GM21825 (cell line): ENCODE data around the gene C4BPA.

Experiments used
- ATAC-seq: cut with Tn5 transposase; IDR thresholded peaks from one replicate; pipeline ENCODE4 v1.9.1; 2021; ENCODE audit warnings: mild to moderate bottlenecking, moderate library complexity; ENCODE audit not compliant: unreplicated experiment

Gene C4BPA

DNA sequence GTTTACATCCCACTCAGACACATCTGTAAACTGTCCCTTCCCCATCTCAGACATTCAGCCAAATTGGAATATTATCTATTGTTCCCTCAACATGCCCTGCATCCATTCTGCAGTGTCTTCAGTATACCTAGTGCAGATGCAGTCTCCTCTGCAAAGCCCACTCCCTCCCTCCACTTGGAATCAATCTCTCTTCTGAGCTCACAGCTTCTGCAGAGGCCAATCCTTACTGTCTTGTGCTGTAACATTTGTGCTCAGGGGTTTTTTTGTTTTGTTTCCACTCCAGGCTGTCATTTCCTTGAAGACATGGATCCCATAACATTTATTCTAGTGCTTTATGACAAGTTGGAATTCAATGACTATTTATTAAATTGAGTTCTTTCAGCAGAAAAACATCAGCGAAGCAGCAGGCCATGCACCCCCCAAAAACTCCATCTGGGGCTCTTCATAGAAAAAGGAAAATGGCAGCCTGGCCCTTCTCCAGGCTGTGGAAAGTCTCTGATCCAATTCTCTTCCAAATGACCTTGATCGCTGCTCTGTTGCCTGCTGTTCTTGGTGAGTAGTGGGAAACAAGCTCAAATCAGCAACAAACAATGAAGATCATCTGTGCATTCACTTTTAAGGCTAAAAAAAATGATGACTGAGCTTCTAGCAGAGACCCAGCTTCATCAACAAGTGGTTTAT is 8.7 kb downstream of the C4BPA start:
- no peak for ATAC-seq

DNA sequence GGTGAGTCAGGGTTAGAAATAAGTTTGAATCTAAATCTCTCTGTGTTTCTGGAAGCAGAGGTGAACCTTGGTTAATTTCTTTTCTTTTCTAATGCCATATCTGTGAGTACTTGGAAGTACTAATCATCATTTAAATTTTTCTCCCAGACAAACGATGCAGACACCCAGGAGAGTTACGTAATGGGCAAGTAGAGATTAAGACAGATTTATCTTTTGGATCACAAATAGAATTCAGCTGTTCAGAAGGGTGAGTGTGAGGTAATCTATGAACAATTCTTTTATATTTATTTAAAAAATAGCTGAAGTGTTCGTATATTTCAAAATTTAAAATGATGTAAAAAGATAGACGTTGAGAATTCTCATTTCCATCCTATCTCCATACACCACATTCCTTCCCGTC is 11.2 kb downstream of the C4BPA start:
- ATAC-seq = no peak

DNA sequence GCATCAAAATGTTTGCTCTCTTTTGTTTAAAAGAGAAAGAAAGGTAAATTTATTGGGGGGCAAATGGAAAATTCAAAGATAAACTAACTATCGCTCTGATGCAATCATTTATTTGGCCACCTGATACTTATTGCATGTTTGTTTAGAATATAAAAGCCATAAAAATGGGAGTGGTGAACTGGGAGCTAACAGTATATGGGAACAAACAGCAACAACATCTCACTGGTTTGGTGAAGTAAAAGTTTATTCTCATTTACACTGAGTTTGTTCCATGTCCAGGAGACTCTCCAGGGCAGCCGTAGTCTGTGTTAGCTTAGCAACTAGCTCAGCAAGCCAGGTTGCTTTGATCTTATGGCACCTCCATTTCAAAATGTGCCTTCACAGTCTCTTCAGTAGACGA is 20.4 kb downstream of the C4BPA start:
- ATAC-seq = no peak

DNA sequence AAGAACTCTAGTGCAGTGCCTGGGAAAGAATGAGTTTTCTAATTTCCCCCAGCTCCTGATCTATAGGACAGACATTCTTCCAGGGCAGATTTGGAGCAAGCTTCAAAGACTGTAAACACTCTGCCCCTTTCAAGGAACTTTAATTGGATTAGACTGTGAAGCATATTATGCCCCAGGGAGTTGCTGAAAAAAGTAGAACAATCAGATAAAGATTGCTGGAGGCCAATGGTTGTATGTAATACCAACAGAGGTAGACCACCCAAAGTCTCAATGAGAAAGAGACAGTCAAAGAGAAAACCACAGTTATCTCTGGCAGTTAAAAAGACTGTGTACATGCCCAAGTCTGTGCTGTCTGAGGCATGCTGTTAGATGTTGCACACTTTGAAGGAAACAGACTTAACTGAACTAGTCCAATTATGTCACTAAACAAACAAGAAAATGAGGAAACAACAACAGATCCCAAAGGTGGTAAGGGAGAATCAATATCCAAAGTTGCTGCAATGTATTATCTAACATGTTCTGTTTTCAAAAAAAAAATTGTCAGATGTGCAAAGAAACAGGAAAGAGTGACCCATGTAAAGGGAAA is 24.4 kb downstream of the C4BPA start:
- no peak for ATAC-seq

DNA sequence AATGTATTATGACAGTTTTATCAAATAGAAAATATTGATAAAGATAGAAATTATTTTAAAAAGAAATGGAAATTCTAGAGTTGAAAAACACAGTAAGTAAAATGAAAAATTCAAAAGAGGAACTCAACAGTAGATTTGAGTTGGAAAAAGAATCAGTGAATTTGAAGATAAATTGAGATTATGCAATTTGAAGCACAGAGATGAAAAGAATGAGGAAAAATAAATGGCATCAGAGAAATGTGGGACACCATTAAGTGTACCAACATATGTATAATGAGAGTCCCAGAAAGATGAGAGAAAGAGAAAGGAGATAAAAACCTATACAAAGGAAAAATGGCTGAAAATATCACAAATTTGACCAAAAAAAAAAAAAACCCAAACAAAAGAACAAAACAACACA is 25.0 kb downstream of the C4BPA start:
- no peak for ATAC-seq

DNA sequence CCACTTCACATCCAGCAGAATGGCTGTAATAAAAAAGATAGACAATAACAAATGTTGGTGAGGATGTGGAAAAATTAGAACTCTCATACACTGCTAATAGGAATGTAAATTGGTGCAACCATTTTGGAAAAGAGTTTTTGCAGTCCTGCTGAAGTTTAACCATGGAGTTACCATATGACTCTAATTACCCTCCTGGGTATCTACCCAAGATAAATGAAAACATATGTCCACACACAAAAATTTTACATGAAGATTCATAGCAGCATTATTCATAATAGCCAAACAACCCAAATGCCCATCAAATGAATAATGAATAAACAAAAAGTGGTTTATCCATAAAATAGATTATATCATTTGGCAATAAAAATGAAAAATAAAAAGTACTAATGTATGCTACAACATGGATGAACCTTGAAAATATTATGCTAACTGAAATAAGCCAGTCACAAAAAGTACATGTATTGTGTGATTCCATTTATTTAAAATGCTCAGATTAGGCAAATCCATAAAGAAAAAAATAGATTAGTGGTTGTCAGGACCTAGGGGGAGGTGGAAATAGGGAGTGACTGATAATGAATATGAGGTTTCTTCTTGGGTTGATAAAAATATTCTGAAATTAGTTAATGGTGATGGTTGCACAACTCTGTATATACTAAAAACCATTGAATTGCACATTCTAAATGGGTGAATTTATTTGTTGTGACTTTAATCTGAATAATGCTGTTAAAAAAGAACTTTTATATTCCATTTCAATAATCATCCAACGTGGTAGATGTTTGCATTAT is 26.4 kb downstream of the C4BPA start:
- ATAC-seq = no peak

DNA sequence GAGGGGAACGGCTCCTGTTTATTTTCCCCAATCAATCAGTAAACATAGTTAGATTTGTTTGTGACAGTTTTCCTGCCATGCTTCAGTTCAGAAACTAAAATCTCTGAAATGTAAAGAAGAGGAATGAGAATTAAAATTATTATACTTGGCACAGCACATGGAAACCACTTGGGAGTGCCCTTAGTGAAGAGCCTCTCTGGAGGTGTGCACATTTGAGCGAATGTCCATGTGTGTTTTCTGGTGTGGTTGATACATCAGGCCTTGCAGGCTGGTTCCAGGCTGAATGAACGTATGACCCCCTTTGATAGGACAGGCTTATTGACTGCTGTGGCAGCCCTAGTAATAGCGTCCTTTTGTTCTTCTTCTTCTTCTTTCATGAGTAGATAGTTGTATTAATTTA is 27.1 kb downstream of the C4BPA start:
- ATAC-seq = no peak

DNA sequence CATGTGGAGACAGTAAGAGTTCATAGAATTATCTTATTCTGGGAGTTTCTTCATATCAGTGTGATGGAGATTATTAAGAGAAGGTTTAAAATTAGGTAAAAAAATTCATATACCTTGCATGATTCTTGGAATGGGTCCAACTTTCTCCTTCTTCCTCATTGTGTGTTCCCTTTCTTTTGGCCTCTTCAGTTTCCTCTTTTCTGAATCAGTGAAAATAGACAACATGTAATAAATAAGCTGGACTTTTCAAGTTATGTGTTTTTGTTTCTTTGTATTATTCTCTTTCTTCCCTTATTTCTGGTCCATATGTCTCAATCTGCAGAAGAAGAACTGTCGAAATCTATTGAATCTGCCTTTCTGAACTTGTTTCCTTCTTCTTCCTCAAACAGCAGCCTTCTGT is 30.5 kb downstream of the C4BPA start:
- no peak for ATAC-seq

DNA sequence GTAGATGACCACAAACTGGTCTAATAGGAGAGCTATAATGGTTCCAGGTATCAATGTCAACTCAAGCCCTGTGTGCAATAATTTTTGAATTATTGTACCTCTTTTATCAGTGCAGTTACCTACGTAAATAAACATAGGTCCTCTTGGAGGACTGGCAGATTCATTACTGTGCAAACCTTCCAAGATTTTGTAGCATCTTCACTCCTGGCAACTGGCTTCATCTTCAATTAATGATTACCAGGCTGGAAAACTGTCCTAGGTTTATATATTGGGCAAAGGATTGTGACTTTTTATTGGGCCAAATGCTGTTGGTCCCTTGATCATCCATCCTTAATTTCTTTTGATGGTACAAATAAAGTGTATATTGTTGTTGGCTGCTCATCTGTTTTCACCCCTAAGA is 35.6 kb downstream of the C4BPA start:
- no peak for ATAC-seq

DNA sequence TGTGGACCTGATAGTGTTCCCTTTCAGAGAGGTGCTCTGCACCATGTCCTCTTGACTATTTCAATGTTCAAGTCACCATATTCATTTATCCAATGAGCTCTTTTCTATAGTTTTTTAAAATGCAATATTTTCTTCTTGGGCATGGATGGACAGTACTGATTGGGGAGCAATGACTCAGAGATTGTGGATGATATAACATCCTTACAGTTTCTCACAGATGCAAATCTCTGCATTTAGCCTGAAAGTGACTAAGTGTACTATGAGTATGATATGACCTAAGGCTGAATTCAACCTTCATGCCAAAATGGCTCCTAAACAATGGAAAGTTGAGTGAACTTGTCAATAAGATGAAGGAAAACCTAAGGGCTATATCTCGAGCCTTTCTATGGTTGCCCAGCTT is 36.5 kb downstream of the C4BPA start:
- no peak for ATAC-seq

DNA sequence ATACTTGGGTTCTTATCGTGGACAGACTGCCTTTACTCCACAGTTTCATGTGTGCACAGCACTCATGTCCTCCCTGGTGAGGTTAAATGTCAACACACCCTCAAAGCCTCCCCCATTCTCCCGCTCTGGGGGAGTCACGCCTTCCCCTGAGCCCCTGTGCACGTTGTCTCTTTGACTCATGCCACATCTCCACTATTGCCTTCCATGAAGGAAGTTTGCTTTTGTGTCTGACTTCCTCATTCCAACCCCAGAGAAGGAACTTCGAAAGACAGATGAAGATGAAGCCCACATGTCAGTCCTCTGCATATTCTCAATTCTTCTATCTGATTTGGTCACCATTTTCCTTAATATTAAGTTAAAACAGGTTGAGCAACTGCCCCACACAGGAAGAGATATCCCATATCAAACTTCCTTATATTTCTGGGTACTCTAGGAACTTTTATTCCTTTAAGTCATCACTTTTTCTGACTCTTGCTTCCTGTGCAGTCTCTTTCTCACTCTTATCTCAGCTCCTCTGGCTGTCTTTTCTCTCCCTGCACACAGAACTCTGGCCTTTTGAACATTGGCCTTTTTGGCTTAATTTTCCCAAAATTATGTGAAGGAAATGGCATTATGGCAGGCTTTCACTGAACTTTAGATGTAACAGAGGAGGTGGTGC is 41.5 kb downstream of the C4BPA start:
- ATAC-seq = no peak

DNA sequence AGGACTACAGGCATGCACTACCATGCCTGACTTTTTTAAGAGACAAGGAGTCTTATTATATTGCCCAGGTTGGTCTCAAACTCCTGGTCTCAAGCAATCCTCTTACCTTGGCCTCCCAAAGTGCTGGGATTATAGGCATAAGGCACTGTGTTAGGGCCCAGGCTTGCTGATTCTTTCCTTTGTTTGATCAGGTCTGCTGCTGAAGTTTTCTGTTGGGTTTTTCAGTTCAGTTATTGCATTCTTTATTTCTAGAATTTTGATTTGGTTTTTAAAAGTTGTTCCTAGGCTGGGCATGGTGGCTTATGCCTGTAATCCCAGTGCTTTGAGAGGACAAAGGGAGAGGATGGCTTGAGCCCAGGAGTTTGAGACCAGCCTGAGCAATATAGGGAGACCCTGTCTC is 47.9 kb downstream of the C4BPA start:
- ATAC-seq = no peak

DNA sequence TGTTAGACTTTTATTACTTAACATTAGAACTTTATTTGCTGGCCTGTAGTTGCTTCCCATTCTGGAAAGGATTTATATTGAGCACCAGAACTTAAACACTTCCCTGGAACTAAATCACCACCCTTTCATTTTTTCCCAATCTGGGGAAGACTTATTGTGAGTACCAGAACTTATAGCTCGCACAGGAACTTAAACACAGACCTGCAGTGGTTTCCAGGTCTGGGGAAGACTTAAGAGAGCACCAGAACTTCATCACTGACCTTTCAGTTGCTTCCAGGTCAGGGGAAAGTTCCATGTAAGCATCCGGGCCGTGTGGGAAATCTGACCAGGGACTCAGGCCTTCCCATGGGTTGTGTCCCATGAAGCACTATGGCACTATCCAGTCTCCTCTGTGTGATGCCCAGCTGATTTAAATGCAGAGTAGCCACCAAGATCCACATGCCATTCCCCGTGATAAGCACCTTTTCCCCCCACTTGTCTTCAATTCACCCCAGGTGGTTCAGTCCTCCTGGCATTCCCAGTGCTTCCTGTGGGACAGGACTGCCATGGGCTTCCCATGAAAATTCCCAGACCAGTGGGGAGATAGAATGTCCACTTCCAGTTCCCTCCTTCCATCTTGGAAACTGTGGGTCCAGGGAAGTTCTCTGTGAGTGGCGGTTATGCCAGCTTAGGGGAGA is 48.9 kb downstream of the C4BPA start:
- no peak for ATAC-seq

DNA sequence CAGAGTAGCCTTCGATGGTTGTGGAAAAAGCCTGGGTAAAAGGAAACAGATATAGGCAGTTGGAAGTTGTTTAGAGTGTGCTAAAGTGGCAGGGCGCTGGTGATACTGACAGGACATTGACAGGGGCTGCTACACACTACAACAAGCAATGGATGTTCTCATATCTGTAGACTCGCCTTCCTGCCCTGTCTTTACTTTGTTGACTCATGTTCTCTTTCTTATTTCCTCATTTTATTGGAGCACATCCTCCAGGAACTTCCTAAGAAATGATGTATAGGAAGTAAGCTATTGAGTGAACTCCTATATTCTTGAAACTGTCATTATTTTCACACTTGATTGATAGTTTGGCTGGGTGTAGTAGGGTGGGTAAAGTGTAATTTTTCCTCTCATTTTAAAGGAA is 51.0 kb downstream of the C4BPA start:
- no peak for ATAC-seq

DNA sequence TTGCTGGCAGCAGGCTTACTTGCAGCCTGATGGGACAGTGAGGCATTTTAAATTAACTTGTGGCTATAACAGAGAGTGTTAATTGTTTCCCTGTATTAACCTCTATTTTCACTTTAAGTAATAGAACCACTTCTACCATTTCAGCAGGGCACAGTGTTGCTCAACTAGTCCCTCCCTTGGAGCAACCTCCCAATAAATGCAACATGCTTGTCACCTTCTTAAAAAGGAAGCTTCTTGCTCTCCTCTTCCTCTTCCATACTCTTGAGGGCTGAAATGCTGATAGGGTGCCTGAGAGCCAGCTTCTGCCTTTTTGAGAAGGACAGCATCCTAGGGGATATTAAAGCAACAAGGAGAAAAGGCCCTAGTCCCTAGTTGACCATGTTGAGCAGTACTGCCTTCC is 52.1 kb downstream of the C4BPA start:
- ATAC-seq = no peak

DNA sequence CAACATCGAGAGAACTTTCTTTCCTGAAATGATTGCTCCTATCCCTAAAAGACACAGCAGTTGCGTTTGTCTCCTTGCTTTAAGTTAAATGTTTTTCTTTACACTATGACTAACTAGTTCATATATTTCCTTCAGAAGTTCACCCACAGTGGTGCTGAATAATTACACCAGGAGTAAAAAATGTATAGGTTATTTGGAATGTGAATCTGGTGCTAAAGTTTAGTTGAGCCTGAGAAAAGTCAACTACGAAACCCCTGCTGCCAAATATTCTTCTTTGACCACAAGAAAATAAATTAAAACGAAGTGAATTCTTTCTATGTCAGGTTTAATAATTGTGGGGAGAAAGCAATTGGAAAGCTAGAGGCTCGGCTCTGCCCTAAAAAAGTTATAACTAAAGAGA is 52.8 kb downstream of the C4BPA start:
- ATAC-seq = no peak

DNA sequence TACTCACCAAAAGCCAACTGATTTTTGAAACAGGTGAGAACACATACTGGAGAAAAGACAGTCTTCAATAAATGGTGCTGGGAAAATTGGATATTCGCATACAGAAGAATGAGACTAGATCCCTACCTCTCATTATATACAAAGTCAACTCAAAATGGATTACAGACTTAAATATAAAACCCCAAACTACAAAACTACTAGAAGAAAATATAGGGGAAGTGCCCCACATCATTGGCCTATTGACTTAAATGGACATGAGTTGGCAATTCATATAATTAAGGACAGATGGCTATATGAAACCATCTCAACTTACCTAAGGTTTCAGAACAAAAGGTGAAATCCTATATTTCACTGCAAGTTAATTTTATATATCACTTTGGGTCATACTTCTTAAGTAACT is 60.1 kb downstream of the C4BPA start:
- ATAC-seq = no peak

DNA sequence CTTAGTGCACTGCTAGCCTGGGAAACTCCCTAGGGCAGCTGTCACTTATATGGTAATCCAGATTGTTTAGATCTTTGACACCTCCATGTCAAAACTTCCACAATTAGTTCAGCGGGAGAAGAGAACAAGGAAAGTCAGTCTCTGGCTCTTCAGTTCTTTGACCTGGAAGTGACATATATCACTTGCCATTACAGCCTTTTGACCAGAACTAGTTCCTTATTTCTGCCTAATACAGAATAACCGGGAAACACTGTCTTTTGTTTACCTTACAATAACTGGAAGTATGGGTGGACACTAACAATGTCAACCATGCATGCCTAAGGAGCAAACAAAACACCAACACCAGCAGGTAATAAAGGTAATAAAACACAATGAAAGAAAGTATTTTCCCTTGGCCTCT is 68.3 kb downstream of the C4BPA start:
- no peak for ATAC-seq

DNA sequence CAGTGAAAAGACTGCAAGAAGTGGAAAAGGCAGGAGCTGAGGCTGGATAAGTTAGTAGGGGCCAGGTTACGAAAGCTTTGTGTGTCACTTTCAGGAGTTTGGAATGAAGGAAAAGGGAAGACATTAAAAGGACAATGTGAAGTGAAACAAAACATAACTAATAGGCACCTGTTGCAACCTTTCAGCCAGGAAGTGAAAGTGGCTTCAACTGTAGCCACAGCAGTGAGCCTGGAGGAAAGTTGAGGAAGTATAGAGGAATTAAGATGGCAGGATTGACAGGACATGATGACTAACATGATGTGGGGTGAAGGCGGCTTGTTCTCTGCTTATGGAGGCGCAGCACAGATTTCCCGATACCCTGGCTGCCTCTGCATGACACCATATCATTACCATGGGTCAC is 68.9 kb downstream of the C4BPA start:
- ATAC-seq = no peak

DNA sequence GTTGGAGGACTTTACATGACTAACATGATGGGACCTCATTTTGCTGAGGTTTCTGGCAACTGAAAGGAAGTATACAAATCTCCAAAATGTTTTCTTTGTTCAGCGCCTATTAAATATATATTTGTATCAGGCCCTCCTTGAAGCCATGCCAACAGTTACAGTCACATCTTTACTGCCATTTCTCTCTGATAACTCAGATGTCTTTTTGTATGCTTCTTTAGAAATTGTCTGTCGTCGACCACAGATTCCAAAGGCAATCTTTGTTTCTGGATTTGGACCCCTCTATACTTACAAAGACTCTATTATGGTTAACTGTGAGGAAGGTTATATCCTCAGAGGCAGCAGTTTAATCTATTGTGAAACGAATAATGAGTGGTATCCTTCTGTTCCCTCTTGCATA is 69.4 kb downstream of the C4BPA start:
- no peak for ATAC-seq

DNA sequence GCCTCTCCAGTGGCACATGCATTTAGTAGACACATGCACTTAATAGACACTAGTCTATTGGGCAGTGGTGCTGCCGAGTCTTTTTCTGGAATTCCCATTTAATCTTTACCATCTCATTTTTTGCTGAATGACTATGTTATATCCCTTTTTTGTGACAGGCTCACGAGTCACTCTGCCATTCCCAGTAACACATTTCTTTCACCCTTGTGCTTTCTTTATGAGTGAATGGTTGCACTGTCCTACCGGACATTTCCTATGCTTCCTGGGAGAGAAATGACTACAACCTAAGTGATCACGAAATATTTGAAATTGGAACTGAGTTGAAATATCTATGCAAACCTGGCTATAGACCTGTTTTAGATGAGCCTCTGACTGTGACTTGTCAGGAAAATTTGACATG is 70.9 kb downstream of the C4BPA start:
- no peak for ATAC-seq
